Activated T-helper 2 cell treated with anti-CD3 and anti-CD28 coated beads, Interferon-gamma antibody, Interleukin-2, Interleukin-4, amounts not matched to agents 10 μg/mL and 5 μg/mL and 100 μg/mL, durations not matched to agents 14 hours and 24 hours and 36 hours (primary cell): ENCODE measurements around the gene GALNT17. TPM values are rescaled to one million over a fixed set of nuclear protein-coding genes. Genes with fewer than 3 reads are reported as not detected.

Experiments used
- DNase-seq: peaks from one replicate; pipeline ENCODE4 v3.0.0; 2021; ENCODE audit warnings: low spot score
- H3K27ac Mint-ChIP-seq: one replicate; pipeline ENCODE4 v1.8.0; 2021; ENCODE audit warnings: mixed read lengths
- H3K27me3 Mint-ChIP-seq: one replicate; pipeline ENCODE4 v1.8.0; 2021; ENCODE audit warnings: low read depth, mixed read lengths
- H3K36me3 Mint-ChIP-seq: one replicate; pipeline ENCODE4 v1.8.0; 2021; ENCODE audit warnings: low read depth, mixed read lengths
- H3K4me1 Mint-ChIP-seq: one replicate; pipeline ENCODE4 v1.8.0; 2021; ENCODE audit warnings: low read depth, mixed read lengths
- H3K4me3 Mint-ChIP-seq: one replicate; pipeline ENCODE4 v1.8.0; 2021; ENCODE audit warnings: low read depth, mild to moderate bottlenecking, moderate library complexity, mixed read lengths
- H3K9me3 Mint-ChIP-seq: one replicate; pipeline ENCODE4 v1.8.0; 2021; ENCODE audit warnings: mixed read lengths
- intact Hi-C: fragments of 100-400 bp; cut with micrococcal nuclease; formaldehyde crosslinking; loops from one replicate; pipeline ENCODE4 v1.15.1; 2023
- total RNA-seq: library from RNA; stranded (reverse); gene quantifications from 2 replicates; pipeline ENCODE4 v1.2.3, GENCODE V29; 2022

GALNT17 gene
- total RNA-seq, 1 donor from 2014 or later: not detected

- intact Hi-C loops: no loop called here
- peaks cover 33% of the 10 kb centered on the region for H3K9me3 Mint-ChIP-seq
- H3K27me3 Mint-ChIP-seq: no peaks in the 10 kb centered on the region
- DNase-seq: no peak
- H3K4me1 Mint-ChIP-seq: no peaks in the 10 kb centered on the region
- no peak overlapping the region for H3K27ac Mint-ChIP-seq
- H3K36me3 Mint-ChIP-seq: no peaks in the 10 kb centered on the region
- no peak overlapping the region for H3K4me3 Mint-ChIP-seq
These were observed 555.3 kb downstream of the GALNT17 start for GRCh38 chr7:71687286-71687685.

GRCh38 chr7:71687831-71688599 lies 556.1 kb downstream of the GALNT17 start:
- no peaks in the 10 kb centered on the region for H3K27me3 Mint-ChIP-seq
- H3K4me1 Mint-ChIP-seq: no peaks in the 10 kb centered on the region
- DNase-seq: no peak
- intact Hi-C loops: no loop called here
- H3K36me3 Mint-ChIP-seq: no peaks in the 10 kb centered on the region
- no peak overlapping the region for H3K4me3 Mint-ChIP-seq
- no peak overlapping the region for H3K27ac Mint-ChIP-seq
- peaks cover 33% of the 10 kb centered on the region for H3K9me3 Mint-ChIP-seq

GRCh38 chr7:71691538-71691937 lies 559.6 kb downstream of the GALNT17 start:
- Mint-ChIP-seq H3K27ac (no peak overlapping the region), H3K4me3 (no peak overlapping the region), H3K9me3 (peaks cover 31% of the 10 kb centered on the region), H3K27me3 (no peaks in the 10 kb centered on the region), H3K36me3 (no peaks in the 10 kb centered on the region), H3K4me1 (no peaks in the 10 kb centered on the region)
- no peak for DNase-seq
- intact Hi-C loops: no loop called here

- no peak for DNase-seq
- Mint-ChIP-seq H3K27me3 (no peaks in the 10 kb centered on the region), H3K9me3 (peaks cover 32% of the 10 kb centered on the region), H3K4me1 (no peaks in the 10 kb centered on the region), H3K36me3 (no peaks in the 10 kb centered on the region), H3K4me3 (no peak overlapping the region), H3K27ac (no peak overlapping the region)
- intact Hi-C loops: no loop called here
These were observed 562.7 kb downstream of the GALNT17 start for GRCh38 chr7:71694665-71695064.

GRCh38 chr7:71695186-71695585 lies 563.2 kb downstream of the GALNT17 start:
- DNase-seq: no peak
- no peaks in the 10 kb centered on the region for H3K4me1 Mint-ChIP-seq
- no peaks in the 10 kb centered on the region for H3K36me3 Mint-ChIP-seq
- no peaks in the 10 kb centered on the region for H3K27me3 Mint-ChIP-seq
- intact Hi-C loops: no loop called here
- H3K4me3 Mint-ChIP-seq: no peak overlapping the region
- no peak overlapping the region for H3K27ac Mint-ChIP-seq
- peaks cover 34% of the 10 kb centered on the region for H3K9me3 Mint-ChIP-seq

GRCh38 chr7:71696511-71696910 lies 564.6 kb downstream of the GALNT17 start:
- Mint-ChIP-seq H3K4me3 (no peak overlapping the region), H3K27ac (no peak overlapping the region), H3K27me3 (no peaks in the 10 kb centered on the region), H3K36me3 (no peaks in the 10 kb centered on the region), H3K4me1 (no peaks in the 10 kb centered on the region), H3K9me3 (peaks cover 38% of the 10 kb centered on the region)
- intact Hi-C loops: no loop called here
- no peak for DNase-seq

GRCh38 chr7:71697400-71697799 lies 565.5 kb downstream of the GALNT17 start:
- intact Hi-C loops: no loop called here
- Mint-ChIP-seq H3K27ac (no peak overlapping the region), H3K4me3 (no peak overlapping the region), H3K4me1 (no peaks in the 10 kb centered on the region), H3K9me3 (peaks cover 45% of the 10 kb centered on the region), H3K27me3 (no peaks in the 10 kb centered on the region), H3K36me3 (no peaks in the 10 kb centered on the region)
- no peak for DNase-seq

- intact Hi-C loops: no loop called here
- no peak for DNase-seq
- Mint-ChIP-seq H3K4me3 (no peak overlapping the region), H3K27ac (no peak overlapping the region), H3K36me3 (no peaks in the 10 kb centered on the region), H3K4me1 (no peaks in the 10 kb centered on the region), H3K9me3 (peaks cover 49% of the 10 kb centered on the region), H3K27me3 (no peaks in the 10 kb centered on the region)
These were observed 573.3 kb downstream of the GALNT17 start for GRCh38 chr7:71705217-71705616.

GRCh38 chr7:71705901-71706596 lies 574.1 kb downstream of the GALNT17 start:
- H3K4me1 Mint-ChIP-seq: no peaks in the 10 kb centered on the region
- H3K27ac Mint-ChIP-seq: no peak overlapping the region
- no peak overlapping the region for H3K4me3 Mint-ChIP-seq
- no peaks in the 10 kb centered on the region for H3K27me3 Mint-ChIP-seq
- intact Hi-C loops: no loop called here
- no peak for DNase-seq
- H3K36me3 Mint-ChIP-seq: no peaks in the 10 kb centered on the region
- H3K9me3 Mint-ChIP-seq: peaks cover 41% of the 10 kb centered on the region

- Mint-ChIP-seq H3K36me3 (no peaks in the 10 kb centered on the region), H3K9me3 (peaks cover 46% of the 10 kb centered on the region), H3K4me3 (no peak overlapping the region), H3K4me1 (no peaks in the 10 kb centered on the region), H3K27me3 (no peaks in the 10 kb centered on the region), H3K27ac (no peak overlapping the region)
- no peak for DNase-seq
- intact Hi-C loops: no loop called here
These were observed 574.6 kb downstream of the GALNT17 start for GRCh38 chr7:71706597-71706975.

- peaks cover 45% of the 10 kb centered on the region for H3K9me3 Mint-ChIP-seq
- no peaks in the 10 kb centered on the region for H3K36me3 Mint-ChIP-seq
- H3K4me1 Mint-ChIP-seq: no peaks in the 10 kb centered on the region
- DNase-seq: no peak
- no peaks in the 10 kb centered on the region for H3K27me3 Mint-ChIP-seq
- H3K27ac Mint-ChIP-seq: no peak overlapping the region
- no peak overlapping the region for H3K4me3 Mint-ChIP-seq
- intact Hi-C loops: no loop called here
These were observed 575.1 kb downstream of the GALNT17 start for GRCh38 chr7:71707041-71707440.

- Mint-ChIP-seq H3K4me1 (no peaks in the 10 kb centered on the region), H3K36me3 (no peaks in the 10 kb centered on the region), H3K27me3 (no peaks in the 10 kb centered on the region), H3K9me3 (peaks cover 32% of the 10 kb centered on the region), H3K4me3 (no peak overlapping the region), H3K27ac (no peak overlapping the region)
- intact Hi-C loops: no loop called here
- no peak for DNase-seq
These were observed 576.8 kb downstream of the GALNT17 start for GRCh38 chr7:71708710-71709109.

GRCh38 chr7:71710442-71710841 lies 578.5 kb downstream of the GALNT17 start:
- DNase-seq: no peak
- Mint-ChIP-seq H3K27ac (no peak overlapping the region), H3K9me3 (peaks cover 27% of the 10 kb centered on the region), H3K4me1 (no peaks in the 10 kb centered on the region), H3K36me3 (no peaks in the 10 kb centered on the region), H3K27me3 (no peaks in the 10 kb centered on the region), H3K4me3 (no peak overlapping the region)
- intact Hi-C loops: no loop called here
